Measurements from ENCODE around the gene TRIM37.
A peak's percentile ranks its signal among the peaks of the same experiment; 100 is the strongest.

The TRIM37 gene

DNA sequence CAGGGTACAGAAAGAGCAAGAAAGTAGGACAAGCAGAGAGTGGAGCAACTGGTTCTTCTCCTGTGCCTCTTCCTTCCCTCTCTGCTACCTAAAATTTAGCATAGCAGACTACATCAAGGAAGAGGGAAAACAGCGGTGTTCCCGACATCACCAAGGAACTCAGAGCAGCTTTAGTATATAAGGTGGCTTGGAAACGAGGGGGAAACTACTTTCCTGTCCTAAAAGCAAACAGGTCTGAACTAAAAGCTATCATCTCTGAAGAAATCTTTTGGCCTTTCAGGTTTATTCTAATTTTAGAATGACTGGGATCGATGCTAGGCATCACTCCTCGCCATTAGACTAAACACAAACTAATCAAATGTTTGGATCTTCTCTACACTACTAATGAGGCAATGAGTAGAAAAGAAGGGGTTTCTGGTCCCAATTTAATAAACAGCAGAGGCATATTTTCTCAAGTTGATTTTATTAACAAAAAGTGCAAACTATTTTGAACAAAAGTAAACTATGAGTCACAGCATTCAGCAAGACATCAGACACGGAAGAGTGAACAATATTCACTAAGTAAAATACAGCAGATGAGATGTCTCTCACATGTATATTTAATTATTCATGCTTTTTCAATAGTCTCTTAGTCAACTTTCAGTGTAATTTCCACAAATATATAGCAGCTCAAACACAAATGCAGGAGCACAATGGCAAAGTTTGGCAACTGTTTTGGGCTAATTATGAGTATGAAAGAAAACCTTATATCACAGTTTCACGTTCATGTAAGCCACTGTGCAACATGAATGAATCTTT lies 108.7 kb downstream of the TRIM37 start:
- peak in 1 of 2 donors; percentile 23 for DNase-seq (ENCODE audit: low read depth in 2 of 2)
- no peak overlapping the region for H3K4me3 ChIP-seq (replicated peaks in 1 of 2; ENCODE audit: low read depth in 2 of 2, low read length in 2 of 2)
- TF ChIP-seq, protein P1, sequence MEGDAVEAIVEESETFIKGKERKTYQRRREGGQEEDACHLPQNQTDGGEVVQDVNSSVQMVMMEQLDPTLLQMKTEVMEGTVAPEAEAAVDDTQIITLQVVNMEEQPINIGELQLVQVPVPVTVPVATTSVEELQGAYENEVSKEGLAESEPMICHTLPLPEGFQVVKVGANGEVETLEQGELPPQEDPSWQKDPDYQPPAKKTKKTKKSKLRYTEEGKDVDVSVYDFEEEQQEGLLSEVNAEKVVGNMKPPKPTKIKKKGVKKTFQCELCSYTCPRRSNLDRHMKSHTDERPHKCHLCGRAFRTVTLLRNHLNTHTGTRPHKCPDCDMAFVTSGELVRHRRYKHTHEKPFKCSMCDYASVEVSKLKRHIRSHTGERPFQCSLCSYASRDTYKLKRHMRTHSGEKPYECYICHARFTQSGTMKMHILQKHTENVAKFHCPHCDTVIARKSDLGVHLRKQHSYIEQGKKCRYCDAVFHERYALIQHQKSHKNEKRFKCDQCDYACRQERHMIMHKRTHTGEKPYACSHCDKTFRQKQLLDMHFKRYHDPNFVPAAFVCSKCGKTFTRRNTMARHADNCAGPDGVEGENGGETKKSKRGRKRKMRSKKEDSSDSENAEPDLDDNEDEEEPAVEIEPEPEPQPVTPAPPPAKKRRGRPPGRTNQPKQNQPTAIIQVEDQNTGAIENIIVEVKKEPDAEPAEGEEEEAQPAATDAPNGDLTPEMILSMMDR (IDR thresholded peaks at IDR 0.05; ENCODE audit: low read depth, low read length), result no peak

DNA sequence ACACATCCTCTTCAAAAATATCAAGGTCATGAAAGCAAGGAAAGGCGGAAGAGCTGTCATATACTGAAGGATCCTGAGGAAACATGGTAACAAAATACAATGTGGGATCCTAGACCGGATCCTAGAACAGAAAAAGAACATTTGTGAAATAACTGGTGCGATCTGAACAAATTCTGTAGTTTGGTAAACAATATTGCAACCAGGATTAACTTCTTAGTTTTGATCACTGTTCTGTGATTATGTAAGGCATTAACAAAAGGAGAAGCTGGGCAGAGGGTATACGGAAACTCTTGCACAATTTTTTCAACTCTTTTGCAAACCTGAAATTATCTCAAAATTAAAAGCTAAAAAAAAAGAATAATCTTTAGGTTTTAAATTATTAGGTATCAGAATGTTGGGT lies 109.7 kb downstream of the TRIM37 start:
- TF ChIP-seq, protein P1 (IDR thresholded peaks at IDR 0.05; ENCODE audit: low read depth, low read length), result no peak
- DNase-seq (ENCODE audit: low read depth in 2 of 2), result no peak
- H3K4me3 ChIP-seq (replicated peaks in 1 of 2; ENCODE audit: low read depth in 2 of 2, low read length in 2 of 2), result no peak overlapping the region

DNA sequence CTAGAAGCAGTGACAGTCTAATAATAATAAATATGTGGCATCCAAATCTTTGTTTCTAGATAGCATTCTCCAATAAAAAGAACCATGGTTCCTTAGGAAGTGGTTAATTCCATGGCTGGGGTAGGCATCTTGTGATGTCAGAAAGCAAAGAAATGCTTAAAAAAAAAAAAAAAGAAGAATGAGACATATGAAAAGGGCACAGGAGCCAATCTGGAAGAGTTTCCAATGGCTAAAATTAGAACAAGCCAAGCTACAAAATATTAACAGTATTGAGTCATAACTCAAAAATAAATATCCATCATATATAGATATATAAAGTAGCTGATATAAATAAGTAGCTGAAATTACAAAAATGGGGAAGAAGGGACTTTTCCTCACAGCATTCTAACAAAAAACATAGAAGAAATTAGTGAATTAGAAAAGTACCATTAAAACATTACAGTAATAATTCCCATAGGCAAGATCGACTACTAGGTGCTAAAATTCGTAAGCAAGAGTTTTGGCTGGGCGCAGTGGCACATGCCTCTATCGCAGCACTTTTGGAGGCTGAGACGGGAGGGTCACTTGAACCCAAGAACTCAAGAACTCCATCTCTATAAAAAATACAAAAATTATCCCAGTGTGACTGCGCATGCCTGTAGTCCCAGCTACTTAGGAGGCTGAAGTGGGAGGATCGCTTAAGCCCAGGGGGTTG lies 111.3 kb downstream of the TRIM37 start:
- peak; percentile 23 to 52 for DNase-seq (ENCODE audit: low read depth in 2 of 2)

DNA sequence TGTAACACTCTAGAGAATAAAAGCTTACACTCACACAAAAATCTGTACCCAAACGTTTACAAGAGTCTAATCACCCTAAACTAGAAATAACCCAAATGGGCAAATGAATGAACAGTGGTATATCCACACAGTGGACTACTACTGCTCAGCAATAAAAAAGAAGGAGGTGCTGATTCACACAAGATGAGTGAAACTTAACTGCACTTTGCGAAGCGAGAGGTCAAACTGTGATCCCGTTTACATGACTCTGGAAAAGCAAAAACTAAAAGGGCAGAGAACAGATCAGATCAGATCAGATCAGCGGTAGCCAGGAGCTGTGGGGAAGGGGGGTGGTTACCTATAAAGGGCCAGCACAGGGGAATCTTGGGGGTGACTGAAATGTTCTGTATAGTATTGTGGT lies 113.4 kb downstream of the TRIM37 start:
- no peak overlapping the region for H3K4me3 ChIP-seq (replicated peaks in 1 of 2; ENCODE audit: low read depth in 2 of 2, low read length in 2 of 2)
- TF ChIP-seq, protein P1 (IDR thresholded peaks at IDR 0.05; ENCODE audit: low read depth, low read length), result no peak
- DNase-seq (ENCODE audit: low read depth in 2 of 2), result no peak

More for the DNA sequence above, 111.3 kb downstream of the TRIM37 start:
- TF ChIP-seq, protein P1 (IDR thresholded peaks at IDR 0.05; ENCODE audit: low read depth, low read length), result no peak
- H3K4me3 ChIP-seq (replicated peaks in 1 of 2; ENCODE audit: low read depth in 2 of 2, low read length in 2 of 2), result no peak overlapping the region

DNA sequence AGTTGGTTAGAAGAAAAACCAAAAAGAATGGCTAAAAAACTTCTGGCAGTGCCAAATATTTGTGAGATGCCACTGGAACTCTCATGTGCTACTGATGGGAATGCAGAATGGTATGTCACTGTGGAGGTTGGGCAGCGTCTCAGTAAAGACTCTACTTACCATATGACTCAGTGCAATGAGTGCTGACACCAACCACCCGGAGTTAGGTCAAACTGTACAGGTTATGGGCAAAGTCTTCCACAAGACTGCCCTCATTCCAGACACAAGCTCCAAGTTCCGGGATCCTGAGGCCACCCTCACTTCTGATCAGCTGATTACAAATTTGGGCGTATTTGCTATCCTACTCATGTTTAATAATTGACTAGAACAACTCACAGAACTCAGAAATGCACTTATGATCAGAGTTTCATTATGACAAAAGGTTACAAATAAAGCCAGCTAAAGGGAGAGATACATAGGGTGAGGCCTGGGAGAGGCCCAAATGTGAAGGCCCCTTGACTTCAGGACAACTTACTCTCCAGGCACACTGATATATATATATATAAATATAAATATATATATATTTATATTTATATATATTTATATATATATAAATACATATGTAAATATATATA lies 114.9 kb downstream of the TRIM37 start:
- TF ChIP-seq, protein P1 (IDR thresholded peaks at IDR 0.05; ENCODE audit: low read depth, low read length), result no peak
- H3K4me3 ChIP-seq (replicated peaks in 1 of 2; ENCODE audit: low read depth in 2 of 2, low read length in 2 of 2), result no peak overlapping the region
- DNase-seq (ENCODE audit: low read depth in 2 of 2), result peak; percentile 28 to 69

DNA sequence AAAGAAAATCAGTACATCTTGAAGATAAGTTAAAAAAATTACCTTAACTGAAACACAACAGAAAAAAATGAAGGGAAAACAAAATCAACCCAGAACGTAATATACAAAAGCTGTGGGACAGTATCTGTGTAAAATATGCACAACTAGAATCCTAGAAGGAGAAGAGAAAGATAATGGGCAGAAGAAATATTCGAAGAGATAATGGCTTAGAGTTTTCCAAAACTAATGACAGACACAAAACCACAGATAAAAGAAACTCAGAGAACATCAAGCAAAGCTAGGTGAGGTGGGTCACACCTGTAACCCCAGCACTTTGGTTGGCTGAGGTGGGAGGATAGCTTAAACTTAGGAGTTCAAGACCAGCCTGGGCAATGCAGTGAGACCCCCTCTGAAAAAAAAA lies 117.1 kb downstream of the TRIM37 start:
- H3K4me3 ChIP-seq (replicated peaks in 1 of 2; ENCODE audit: low read depth in 2 of 2, low read length in 2 of 2), result no peak overlapping the region
- no peak for DNase-seq (ENCODE audit: low read depth in 2 of 2)
- TF ChIP-seq, protein P1 (IDR thresholded peaks at IDR 0.05; ENCODE audit: low read depth, low read length), result no peak
